Measurements from ENCODE around the gene FHIT. TPM values are rescaled to one million over a fixed set of nuclear protein-coding genes. Genes with fewer than 3 reads are reported as not detected.

The FHIT gene
- total and polyA plus RNA-seq, 10 of the 15 experiments (the other 5 are each of a cell fraction or from before 2014, with no cell fraction given): 4.2 to 14.9 (median 9.4) TPM

DNA sequence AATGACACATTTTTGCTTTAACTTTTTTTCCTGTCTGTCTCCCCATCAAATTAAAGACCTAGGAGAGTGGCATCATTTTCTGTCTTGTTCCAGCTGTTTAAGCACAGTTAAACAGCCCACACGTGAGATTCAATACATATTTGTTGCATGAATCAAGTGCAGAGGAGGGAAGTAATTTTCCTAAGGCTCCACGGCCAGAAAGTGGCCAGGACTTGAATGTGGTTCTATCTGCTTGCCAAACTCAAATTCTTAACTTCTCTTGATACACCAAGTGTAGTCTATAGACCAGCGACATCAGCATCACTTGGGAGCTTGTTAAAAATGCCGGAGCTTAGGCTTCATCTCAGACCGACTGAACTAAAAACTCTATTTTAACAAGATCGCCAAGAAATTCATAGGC lies 1476.6 kb downstream of the FHIT start (continued):
- TF ChIP-seq EGR1 (IDR thresholded peaks at IDR 0.05; ENCODE audit: borderline replicate concordance in 1 of 2, low read depth in 2 of 2, low read length in 2 of 2) (no peak), HDAC6 (IDR thresholded peaks at IDR 0.05; ENCODE audit: unreplicated experiment) (no peak), EED (IDR thresholded peaks at IDR 0.05; ENCODE audit: low read depth) (no peak)
- TF ChIP-seq, protein P1, sequence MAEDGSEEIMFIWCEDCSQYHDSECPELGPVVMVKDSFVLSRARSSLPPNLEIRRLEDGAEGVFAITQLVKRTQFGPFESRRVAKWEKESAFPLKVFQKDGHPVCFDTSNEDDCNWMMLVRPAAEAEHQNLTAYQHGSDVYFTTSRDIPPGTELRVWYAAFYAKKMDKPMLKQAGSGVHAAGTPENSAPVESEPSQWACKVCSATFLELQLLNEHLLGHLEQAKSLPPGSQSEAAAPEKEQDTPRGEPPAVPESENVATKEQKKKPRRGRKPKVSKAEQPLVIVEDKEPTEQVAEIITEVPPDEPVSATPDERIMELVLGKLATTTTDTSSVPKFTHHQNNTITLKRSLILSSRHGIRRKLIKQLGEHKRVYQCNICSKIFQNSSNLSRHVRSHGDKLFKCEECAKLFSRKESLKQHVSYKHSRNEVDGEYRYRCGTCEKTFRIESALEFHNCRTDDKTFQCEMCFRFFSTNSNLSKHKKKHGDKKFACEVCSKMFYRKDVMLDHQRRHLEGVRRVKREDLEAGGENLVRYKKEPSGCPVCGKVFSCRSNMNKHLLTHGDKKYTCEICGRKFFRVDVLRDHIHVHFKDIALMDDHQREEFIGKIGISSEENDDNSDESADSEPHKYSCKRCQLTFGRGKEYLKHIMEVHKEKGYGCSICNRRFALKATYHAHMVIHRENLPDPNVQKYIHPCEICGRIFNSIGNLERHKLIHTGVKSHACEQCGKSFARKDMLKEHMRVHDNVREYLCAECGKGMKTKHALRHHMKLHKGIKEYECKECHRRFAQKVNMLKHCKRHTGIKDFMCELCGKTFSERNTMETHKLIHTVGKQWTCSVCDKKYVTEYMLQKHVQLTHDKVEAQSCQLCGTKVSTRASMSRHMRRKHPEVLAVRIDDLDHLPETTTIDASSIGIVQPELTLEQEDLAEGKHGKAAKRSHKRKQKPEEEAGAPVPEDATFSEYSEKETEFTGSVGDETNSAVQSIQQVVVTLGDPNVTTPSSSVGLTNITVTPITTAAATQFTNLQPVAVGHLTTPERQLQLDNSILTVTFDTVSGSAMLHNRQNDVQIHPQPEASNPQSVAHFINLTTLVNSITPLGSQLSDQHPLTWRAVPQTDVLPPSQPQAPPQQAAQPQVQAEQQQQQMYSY (CRISPR knock-in tag; IDR thresholded peaks at IDR 0.05): no peak

DNA sequence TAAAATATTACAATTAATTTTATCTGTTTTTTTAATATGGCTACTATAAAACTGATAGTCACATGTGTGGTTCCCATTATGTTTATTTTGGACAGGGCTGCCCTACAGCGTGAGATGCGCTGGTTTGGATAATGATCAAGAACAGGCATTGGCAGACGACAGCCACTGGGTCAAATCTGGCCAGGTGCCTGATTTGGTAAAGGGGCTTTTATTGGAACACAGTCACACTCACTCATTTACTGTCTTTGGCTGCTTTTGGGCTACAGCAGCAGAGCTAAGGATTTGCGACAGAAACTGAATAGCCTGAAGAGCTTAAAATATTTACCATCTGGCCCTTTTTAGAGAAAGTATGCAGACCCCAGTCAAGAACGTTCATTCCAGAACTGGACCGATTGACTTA lies 1477.3 kb downstream of the FHIT start:
- Histone ChIP-seq H3K36me3 (ENCODE audit: control insufficient read depth in 2 of 2, insufficient read depth in 2 of 2, low read length in 1 of 2) (no peaks in the 10 kb centered on the region), H3K9ac (ENCODE audit: control insufficient read depth, insufficient read depth, low read length) (no peak overlapping the region), H3K4me1 (ENCODE audit: control insufficient read depth, insufficient read depth, low read length) (peaks cover 13% of the 10 kb centered on the region), H3K27ac (ENCODE audit: control insufficient read depth, insufficient read depth) (no peak overlapping the region), H3K4me2 (ENCODE audit: control insufficient read depth, insufficient read depth) (no peak overlapping the region), H2AFZ (ENCODE audit: control insufficient read depth, low read depth, low read length) (no peak overlapping the region), H3K4me3 (no peak overlapping the region), H4K20me1 (ENCODE audit: control insufficient read depth, insufficient read depth) (no peaks in the 10 kb centered on the region), H3K79me2 (ENCODE audit: control insufficient read depth, insufficient read depth, low read length) (no peaks in the 10 kb centered on the region), H3K9me3 (replicated peaks; ENCODE audit: control insufficient read depth, insufficient read depth, low read length) (no peaks in the 10 kb centered on the region), H3K27me3 (replicated peaks in 1 of 2; ENCODE audit: control insufficient read depth in 2 of 2, insufficient read depth in 2 of 2, low read length in 1 of 2) (no peaks in the 10 kb centered on the region; a peak in 1 of 4 replicates)
- ATAC-seq: no peak
- SMC1A ChIA-PET (ENCODE audit: uncharacterized antibody, unreplicated experiment): no interaction called here
- no peak for DNase-seq (ENCODE audit: low read depth, low spot score)
- in situ Hi-C loops (cut with MboI) (no loop called here), intact Hi-C loops (cut with micrococcal nuclease; ENCODE audit: unreplicated experiment) (no loop called here)
- no TSS peak for BruUV-seq (replicated peaks)
- CTCF ChIA-PET: no interaction called here
- RAD21 ChIA-PET (ENCODE audit: unreplicated experiment): no interaction called here
- FAIRE-seq: no peak
- 58% methylated on average over 6 of the region's 6 CpGs for WGBS (ENCODE audit: insufficient coverage, insufficient replicate concordance, low lambda C conversion rate, missing lambda C conversion rate)
- POLR2A ChIA-PET: no interaction called here
- TF ChIP-seq HCFC1 (IDR thresholded peaks at IDR 0.05; ENCODE audit: low read length) (no peak), HDAC6 (IDR thresholded peaks at IDR 0.05; ENCODE audit: unreplicated experiment) (no peak), SUPT20H (IDR thresholded peaks at IDR 0.05; ENCODE audit: borderline replicate concordance, control insufficient read depth, low read depth, low read length) (no peak), ZNF24 (IDR thresholded peaks at IDR 0.05) (no peak), PAX5 (IDR thresholded peaks at IDR 0.05; ENCODE audit: borderline replicate concordance, low read depth, low read length) (no peak), STAT3 (IDR thresholded peaks at IDR 0.05; ENCODE audit: low read depth, low read length) (no peak), NR2C1 (IDR thresholded peaks at IDR 0.05) (no peak), TARDBP (IDR thresholded peaks at IDR 0.05; ENCODE audit: borderline replicate concordance) (no peak)
- TF ChIP-seq, protein P2, sequence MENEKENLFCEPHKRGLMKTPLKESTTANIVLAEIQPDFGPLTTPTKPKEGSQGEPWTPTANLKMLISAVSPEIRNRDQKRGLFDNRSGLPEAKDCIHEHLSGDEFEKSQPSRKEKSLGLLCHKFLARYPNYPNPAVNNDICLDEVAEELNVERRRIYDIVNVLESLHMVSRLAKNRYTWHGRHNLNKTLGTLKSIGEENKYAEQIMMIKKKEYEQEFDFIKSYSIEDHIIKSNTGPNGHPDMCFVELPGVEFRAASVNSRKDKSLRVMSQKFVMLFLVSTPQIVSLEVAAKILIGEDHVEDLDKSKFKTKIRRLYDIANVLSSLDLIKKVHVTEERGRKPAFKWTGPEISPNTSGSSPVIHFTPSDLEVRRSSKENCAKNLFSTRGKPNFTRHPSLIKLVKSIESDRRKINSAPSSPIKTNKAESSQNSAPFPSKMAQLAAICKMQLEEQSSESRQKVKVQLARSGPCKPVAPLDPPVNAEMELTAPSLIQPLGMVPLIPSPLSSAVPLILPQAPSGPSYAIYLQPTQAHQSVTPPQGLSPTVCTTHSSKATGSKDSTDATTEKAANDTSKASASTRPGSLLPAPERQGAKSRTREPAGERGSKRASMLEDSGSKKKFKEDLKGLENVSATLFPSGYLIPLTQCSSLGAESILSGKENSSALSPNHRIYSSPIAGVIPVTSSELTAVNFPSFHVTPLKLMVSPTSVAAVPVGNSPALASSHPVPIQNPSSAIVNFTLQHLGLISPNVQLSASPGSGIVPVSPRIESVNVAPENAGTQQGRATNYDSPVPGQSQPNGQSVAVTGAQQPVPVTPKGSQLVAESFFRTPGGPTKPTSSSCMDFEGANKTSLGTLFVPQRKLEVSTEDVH (IDR thresholded peaks at IDR 0.05; ENCODE audit: low read depth, partially characterized antibody): no peak
- TF ChIP-seq, protein P3, sequence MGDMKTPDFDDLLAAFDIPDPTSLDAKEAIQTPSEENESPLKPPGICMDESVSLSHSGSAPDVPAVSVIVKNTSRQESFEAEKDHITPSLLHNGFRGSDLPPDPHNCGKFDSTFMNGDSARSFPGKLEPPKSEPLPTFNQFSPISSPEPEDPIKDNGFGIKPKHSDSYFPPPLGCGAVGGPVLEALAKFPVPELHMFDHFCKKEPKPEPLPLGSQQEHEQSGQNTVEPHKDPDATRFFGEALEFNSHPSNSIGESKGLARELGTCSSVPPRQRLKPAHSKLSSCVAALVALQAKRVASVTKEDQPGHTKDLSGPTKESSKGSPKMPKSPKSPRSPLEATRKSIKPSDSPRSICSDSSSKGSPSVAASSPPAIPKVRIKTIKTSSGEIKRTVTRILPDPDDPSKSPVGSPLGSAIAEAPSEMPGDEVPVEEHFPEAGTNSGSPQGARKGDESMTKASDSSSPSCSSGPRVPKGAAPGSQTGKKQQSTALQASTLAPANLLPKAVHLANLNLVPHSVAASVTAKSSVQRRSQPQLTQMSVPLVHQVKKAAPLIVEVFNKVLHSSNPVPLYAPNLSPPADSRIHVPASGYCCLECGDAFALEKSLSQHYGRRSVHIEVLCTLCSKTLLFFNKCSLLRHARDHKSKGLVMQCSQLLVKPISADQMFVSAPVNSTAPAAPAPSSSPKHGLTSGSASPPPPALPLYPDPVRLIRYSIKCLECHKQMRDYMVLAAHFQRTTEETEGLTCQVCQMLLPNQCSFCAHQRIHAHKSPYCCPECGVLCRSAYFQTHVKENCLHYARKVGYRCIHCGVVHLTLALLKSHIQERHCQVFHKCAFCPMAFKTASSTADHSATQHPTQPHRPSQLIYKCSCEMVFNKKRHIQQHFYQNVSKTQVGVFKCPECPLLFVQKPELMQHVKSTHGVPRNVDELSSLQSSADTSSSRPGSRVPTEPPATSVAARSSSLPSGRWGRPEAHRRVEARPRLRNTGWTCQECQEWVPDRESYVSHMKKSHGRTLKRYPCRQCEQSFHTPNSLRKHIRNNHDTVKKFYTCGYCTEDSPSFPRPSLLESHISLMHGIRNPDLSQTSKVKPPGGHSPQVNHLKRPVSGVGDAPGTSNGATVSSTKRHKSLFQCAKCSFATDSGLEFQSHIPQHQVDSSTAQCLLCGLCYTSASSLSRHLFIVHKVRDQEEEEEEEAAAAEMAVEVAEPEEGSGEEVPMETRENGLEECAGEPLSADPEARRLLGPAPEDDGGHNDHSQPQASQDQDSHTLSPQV (IDR thresholded peaks at IDR 0.05): no peak
